GM21447 (cell line): ENCODE results near the gene DPYSL5.

Experiments used
- ATAC-seq: cut with Tn5 transposase; IDR thresholded peaks from one replicate; pipeline ENCODE4 v1.9.1; 2021; ENCODE audit not compliant: unreplicated experiment

DPYSL5 gene

GRCh38 chr2:26843041-26843440 is 4.9 kb upstream of the DPYSL5 start:
- ATAC-seq, result no peak

- no peak for ATAC-seq
Observed at GRCh38 chr2:26845021-26845420, 2.9 kb upstream of the DPYSL5 start.

- ATAC-seq, result no peak
Observed at GRCh38 chr2:26846334-26847306, 1.3 kb upstream of the DPYSL5 start.

GRCh38 chr2:26847307-26847654 is 651 bp upstream of the DPYSL5 start:
- ATAC-seq, result no peak

- no peak for ATAC-seq
Observed at GRCh38 chr2:26848336-26849055, 564 bp downstream of the DPYSL5 start.

GRCh38 chr2:26849056-26849999 is 1.4 kb downstream of the DPYSL5 start:
- no peak for ATAC-seq

GRCh38 chr2:26850000-26850431 is 2.1 kb downstream of the DPYSL5 start:
- no peak for ATAC-seq

GRCh38 chr2:26850505-26850904 is 2.6 kb downstream of the DPYSL5 start:
- ATAC-seq, result no peak

GRCh38 chr2:26852405-26853306 is 4.7 kb downstream of the DPYSL5 start:
- ATAC-seq, result no peak

GRCh38 chr2:26853751-26854150 is 5.8 kb downstream of the DPYSL5 start:
- ATAC-seq, result no peak

GRCh38 chr2:26854283-26854827 is 6.4 kb downstream of the DPYSL5 start:
- ATAC-seq, result no peak

GRCh38 chr2:26855466-26855865 is 7.5 kb downstream of the DPYSL5 start:
- ATAC-seq, result no peak

- no peak for ATAC-seq
Observed at GRCh38 chr2:26859622-26860021, 11.7 kb downstream of the DPYSL5 start.

- ATAC-seq, result no peak
Observed at GRCh38 chr2:26860211-26860850, 12.4 kb downstream of the DPYSL5 start.

GRCh38 chr2:26861610-26862224 is 13.8 kb downstream of the DPYSL5 start:
- ATAC-seq, result no peak

GRCh38 chr2:26864226-26864625 is 16.3 kb downstream of the DPYSL5 start:
- ATAC-seq, result no peak

GRCh38 chr2:26864646-26865045 is 16.7 kb downstream of the DPYSL5 start:
- no peak for ATAC-seq

GRCh38 chr2:26870585-26871095 is 22.7 kb downstream of the DPYSL5 start:
- no peak for ATAC-seq
